Measurements from ENCODE around the gene COX4I1.

The COX4I1 gene

GRCh38 chr16:85781156-85781555, 18.3 kb upstream of the COX4I1 start:
- no peak overlapping the region for H2BK120ac ChIP-seq (ENCODE audit: insufficient read depth, low read length, poor library complexity)
- H3K18ac ChIP-seq (ENCODE audit: low read length), result no peak overlapping the region
- H3K4me2 ChIP-seq (ENCODE audit: low read length), result no peak overlapping the region
- no peak overlapping the region for H3K4me3 ChIP-seq (ENCODE audit: low read depth, low read length)
- H4K12ac ChIP-seq (ENCODE audit: low read depth, low read length), result no peak overlapping the region
- H4K91ac ChIP-seq (ENCODE audit: low read depth, low read length), result no peak overlapping the region
- no peak overlapping the region for H3K4ac ChIP-seq (ENCODE audit: low read depth, low read length)
- H3K79me1 ChIP-seq (ENCODE audit: low read length), result no peaks in the 10 kb centered on the region
- H3K4me1 ChIP-seq (ENCODE audit: control insufficient read depth in 1 of 2, insufficient read depth in 2 of 2, low read length in 2 of 2), result no peaks in the 10 kb centered on the region
- no peak overlapping the region for H2AFZ ChIP-seq (ENCODE audit: insufficient read depth, low read length, poor library complexity)
- DNase-seq, result no peak
- peaks cover 3% of the 10 kb centered on the region for H3K9me3 ChIP-seq (ENCODE audit: insufficient read depth, low read depth, low read length)
- no peak overlapping the region for H3K27ac ChIP-seq (ENCODE audit: low read depth, low read length)
- H3K14ac ChIP-seq (ENCODE audit: low read length), result no peak overlapping the region
- peaks cover 49 to 60% of the 10 kb centered on the region in 2 experiments for H3K36me3 ChIP-seq (ENCODE audit: control insufficient read depth in 1 of 2, insufficient read depth in 2 of 2, low read length in 2 of 2)
- H3K9ac ChIP-seq (ENCODE audit: low read length), result no peak overlapping the region
- H4K8ac ChIP-seq (ENCODE audit: low read depth, low read length), result no peak overlapping the region
- WGBS (ENCODE audit: extremely low coverage, insufficient coverage, insufficient read length), result no CpG with 5 or more reads among the region's 10 CpGs
- H2BK5ac ChIP-seq (ENCODE audit: low read depth, low read length, poor library complexity), result no peak overlapping the region
- no peak overlapping the region for H3K23ac ChIP-seq (ENCODE audit: low read length)
- no peak overlapping the region for H2AK5ac ChIP-seq (ENCODE audit: low read length)
- no peak overlapping the region for H2BK12ac ChIP-seq (ENCODE audit: low read length)
- H3K79me2 ChIP-seq (ENCODE audit: control insufficient read depth, insufficient read depth, low read length, poor library complexity), result no peaks in the 10 kb centered on the region
- H3K27me3 ChIP-seq (ENCODE audit: insufficient read depth, low read length), result no peaks in the 10 kb centered on the region

- Histone ChIP-seq H3K27ac (ENCODE audit: low read depth, low read length) (no peak overlapping the region), H2BK120ac (ENCODE audit: insufficient read depth, low read length, poor library complexity) (no peak overlapping the region), H3K18ac (ENCODE audit: low read length) (no peak overlapping the region), H3K23ac (ENCODE audit: low read length) (no peak overlapping the region), H3K4ac (ENCODE audit: low read depth, low read length) (no peak overlapping the region), H3K79me2 (ENCODE audit: control insufficient read depth, insufficient read depth, low read length, poor library complexity) (no peaks in the 10 kb centered on the region), H2AK5ac (ENCODE audit: low read length) (no peak overlapping the region), H2AFZ (ENCODE audit: insufficient read depth, low read length, poor library complexity) (no peak overlapping the region), H3K9ac (ENCODE audit: low read length) (no peak overlapping the region), H4K12ac (ENCODE audit: low read depth, low read length) (no peak overlapping the region), H4K91ac (ENCODE audit: low read depth, low read length) (no peak overlapping the region), H3K4me1 (ENCODE audit: control insufficient read depth in 1 of 2, insufficient read depth in 2 of 2, low read length in 2 of 2) (no peaks in the 10 kb centered on the region), H3K9me3 (ENCODE audit: insufficient read depth, low read depth, low read length) (peaks cover 3% of the 10 kb centered on the region), H3K79me1 (ENCODE audit: low read length) (no peaks in the 10 kb centered on the region), H4K8ac (ENCODE audit: low read depth, low read length) (no peak overlapping the region), H3K36me3 (ENCODE audit: control insufficient read depth in 1 of 2, insufficient read depth in 2 of 2, low read length in 2 of 2) (peaks cover 54 to 67% of the 10 kb centered on the region in 2 experiments), H3K27me3 (ENCODE audit: insufficient read depth, low read length) (no peaks in the 10 kb centered on the region), H2BK5ac (ENCODE audit: low read depth, low read length, poor library complexity) (no peak overlapping the region), H3K4me2 (ENCODE audit: low read length) (no peak overlapping the region), H2BK12ac (ENCODE audit: low read length) (no peak overlapping the region), H3K14ac (ENCODE audit: low read length) (no peak overlapping the region), H3K4me3 (ENCODE audit: low read depth, low read length) (no peak overlapping the region)
- no CpG with 5 or more reads among the region's 16 CpGs for WGBS (ENCODE audit: extremely low coverage, insufficient coverage, insufficient read length)
- no peak for DNase-seq
These were observed 17.7 kb upstream of the COX4I1 start for GRCh38 chr16:85781695-85782370.

DNA sequence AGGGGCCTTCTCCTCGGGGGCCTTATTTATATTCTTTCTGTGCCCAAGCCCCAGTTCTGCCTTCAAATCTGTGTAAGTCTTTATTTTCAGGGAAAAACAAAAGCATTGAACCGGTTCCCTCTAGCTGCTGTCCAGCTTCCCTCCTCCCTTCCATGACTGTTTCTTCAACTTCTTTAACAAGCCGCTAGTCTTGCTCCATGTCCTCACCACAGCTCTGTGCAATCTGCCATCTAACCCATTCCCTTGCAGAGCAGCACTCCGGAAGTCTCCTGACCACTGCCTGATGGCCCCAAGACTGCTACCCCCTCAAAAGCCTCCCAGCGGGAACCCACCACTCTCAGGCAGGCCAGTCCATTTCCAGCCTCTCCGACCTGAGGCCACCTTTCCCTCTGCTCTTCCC, 17.0 kb upstream of the COX4I1 start:
- no peak overlapping the region for H4K91ac ChIP-seq (ENCODE audit: low read depth, low read length)
- no peak overlapping the region for H3K9ac ChIP-seq (ENCODE audit: low read length)
- H3K23ac ChIP-seq (ENCODE audit: low read length), result no peak overlapping the region
- no peaks in the 10 kb centered on the region for H3K4me1 ChIP-seq (ENCODE audit: control insufficient read depth in 1 of 2, insufficient read depth in 2 of 2, low read length in 2 of 2)
- H3K79me2 ChIP-seq (ENCODE audit: control insufficient read depth, insufficient read depth, low read length, poor library complexity), result no peaks in the 10 kb centered on the region
- WGBS (ENCODE audit: extremely low coverage, insufficient coverage, insufficient read length), result no CpG with 5 or more reads among the region's 6 CpGs
- no peak overlapping the region for H2BK5ac ChIP-seq (ENCODE audit: low read depth, low read length, poor library complexity)
- H4K8ac ChIP-seq (ENCODE audit: low read depth, low read length), result no peak overlapping the region
- peaks cover 3% of the 10 kb centered on the region for H3K9me3 ChIP-seq (ENCODE audit: insufficient read depth, low read depth, low read length)
- no peak overlapping the region for H3K4me3 ChIP-seq (ENCODE audit: low read depth, low read length)
- no peak overlapping the region for H3K4me2 ChIP-seq (ENCODE audit: low read length)
- no peak overlapping the region for H2BK120ac ChIP-seq (ENCODE audit: insufficient read depth, low read length, poor library complexity)
- no peaks in the 10 kb centered on the region for H3K79me1 ChIP-seq (ENCODE audit: low read length)
- H2AFZ ChIP-seq (ENCODE audit: insufficient read depth, low read length, poor library complexity), result no peak overlapping the region
- no peak overlapping the region for H3K14ac ChIP-seq (ENCODE audit: low read length)
- H3K18ac ChIP-seq (ENCODE audit: low read length), result no peak overlapping the region
- H3K36me3 ChIP-seq (ENCODE audit: control insufficient read depth in 1 of 2, insufficient read depth in 2 of 2, low read length in 2 of 2), result peaks cover 59 to 70% of the 10 kb centered on the region in 2 experiments
- no peak overlapping the region for H3K4ac ChIP-seq (ENCODE audit: low read depth, low read length)
- H3K27me3 ChIP-seq (ENCODE audit: insufficient read depth, low read length), result no peaks in the 10 kb centered on the region
- no peak overlapping the region for H3K27ac ChIP-seq (ENCODE audit: low read depth, low read length)
- DNase-seq, result no peak
- H2AK5ac ChIP-seq (ENCODE audit: low read length), result no peak overlapping the region
- H4K12ac ChIP-seq (ENCODE audit: low read depth, low read length), result no peak overlapping the region
- H2BK12ac ChIP-seq (ENCODE audit: low read length), result no peak overlapping the region

- H2BK120ac ChIP-seq (ENCODE audit: insufficient read depth, low read length, poor library complexity), result no peak overlapping the region
- H3K79me2 ChIP-seq (ENCODE audit: control insufficient read depth, insufficient read depth, low read length, poor library complexity), result no peaks in the 10 kb centered on the region
- no peak overlapping the region for H3K14ac ChIP-seq (ENCODE audit: low read length)
- no peak overlapping the region for H3K27ac ChIP-seq (ENCODE audit: low read depth, low read length)
- H3K9ac ChIP-seq (ENCODE audit: low read length), result no peak overlapping the region
- no peak for DNase-seq
- H3K4me3 ChIP-seq (ENCODE audit: low read depth, low read length), result no peak overlapping the region
- peaks cover 3% of the 10 kb centered on the region for H3K9me3 ChIP-seq (ENCODE audit: insufficient read depth, low read depth, low read length)
- H3K27me3 ChIP-seq (ENCODE audit: insufficient read depth, low read length), result no peaks in the 10 kb centered on the region
- peaks cover 60 to 71% of the 10 kb centered on the region in 2 experiments for H3K36me3 ChIP-seq (ENCODE audit: control insufficient read depth in 1 of 2, insufficient read depth in 2 of 2, low read length in 2 of 2)
- no peak overlapping the region for H2BK5ac ChIP-seq (ENCODE audit: low read depth, low read length, poor library complexity)
- peak overlapping the region; percentile 33 for H3K18ac ChIP-seq (ENCODE audit: low read length)
- H4K91ac ChIP-seq (ENCODE audit: low read depth, low read length), result no peak overlapping the region
- H3K4me1 ChIP-seq (ENCODE audit: control insufficient read depth in 1 of 2, insufficient read depth in 2 of 2, low read length in 2 of 2), result no peaks in the 10 kb centered on the region
- H4K8ac ChIP-seq (ENCODE audit: low read depth, low read length), result no peak overlapping the region
- WGBS (ENCODE audit: extremely low coverage, insufficient coverage, insufficient read length), result no CpG with 5 or more reads among the region's 8 CpGs
- H2BK12ac ChIP-seq (ENCODE audit: low read length), result no peak overlapping the region
- H3K4ac ChIP-seq (ENCODE audit: low read depth, low read length), result no peak overlapping the region
- H2AK5ac ChIP-seq (ENCODE audit: low read length), result no peak overlapping the region
- H4K12ac ChIP-seq (ENCODE audit: low read depth, low read length), result no peak overlapping the region
- H2AFZ ChIP-seq (ENCODE audit: insufficient read depth, low read length, poor library complexity), result no peak overlapping the region
- H3K4me2 ChIP-seq (ENCODE audit: low read length), result no peak overlapping the region
- no peak overlapping the region for H3K23ac ChIP-seq (ENCODE audit: low read length)
- no peaks in the 10 kb centered on the region for H3K79me1 ChIP-seq (ENCODE audit: low read length)
These were observed 16.1 kb upstream of the COX4I1 start for GRCh38 chr16:85783441-85783840.
